HL-60 (cell line): ENCODE data around the gene MOB3B.

Experiments used
- DNase-seq, 2 experiments: peaks; one replicate each; pipeline ENCODE4 v3.0.0-alpha.2; 2010 to 2020; ENCODE audit warnings: low read depth in 1 of 2, low spot score in 1 of 2
- H3K27ac ChIP-seq: fragments of 250-450 bp; sonication (Bioruptor Pico); replicated peaks from 2 replicates; pipeline ENCODE4 v1.5.1; 2020; ENCODE audit warnings: mild to moderate bottlenecking, moderate library complexity
- H3K27me3 ChIP-seq: fragments of 250-450 bp; sonication (Bioruptor Pico); 2 replicates; pipeline ENCODE4 v1.5.1; 2021; ENCODE audit warnings: mild to moderate bottlenecking, moderate library complexity; ENCODE audit not compliant: insufficient read depth, poor library complexity, severe bottlenecking
- H3K4me3 ChIP-seq: replicated peaks from 2 replicates; pipeline ENCODE4 v1.5.1; 2011; ENCODE audit warnings: mild to moderate bottlenecking, control low read depth, low read length; ENCODE audit not compliant: insufficient read depth
- GABPA ChIP-seq: IDR thresholded peaks from 2 replicates; pipeline ENCODE4 v1.6.1; 2012; ENCODE audit warnings: low read depth
- POLR2AphosphoS5 ChIP-seq: IDR thresholded peaks from 2 replicates; pipeline ENCODE4 v1.6.1; 2012; ENCODE audit warnings: low read depth
- SPI1 ChIP-seq: IDR thresholded peaks from 2 replicates; pipeline ENCODE4 v1.6.1; 2012; ENCODE audit warnings: low read depth, mild to moderate bottlenecking, borderline replicate concordance
- TF ChIP-seq, protein P1 (sequence below): IDR thresholded peaks from 2 replicates; pipeline ENCODE4 v1.6.1; 2012; ENCODE audit warnings: low read depth; ENCODE audit not compliant: insufficient replicate concordance
- TF ChIP-seq, protein P2 (sequence below): IDR thresholded peaks from one replicate; pipeline ENCODE4 v1.5.1; 2011; ENCODE audit warnings: low read length, control low read depth, inconsistent platforms; ENCODE audit not compliant: insufficient read depth

Gene MOB3B

DNA sequence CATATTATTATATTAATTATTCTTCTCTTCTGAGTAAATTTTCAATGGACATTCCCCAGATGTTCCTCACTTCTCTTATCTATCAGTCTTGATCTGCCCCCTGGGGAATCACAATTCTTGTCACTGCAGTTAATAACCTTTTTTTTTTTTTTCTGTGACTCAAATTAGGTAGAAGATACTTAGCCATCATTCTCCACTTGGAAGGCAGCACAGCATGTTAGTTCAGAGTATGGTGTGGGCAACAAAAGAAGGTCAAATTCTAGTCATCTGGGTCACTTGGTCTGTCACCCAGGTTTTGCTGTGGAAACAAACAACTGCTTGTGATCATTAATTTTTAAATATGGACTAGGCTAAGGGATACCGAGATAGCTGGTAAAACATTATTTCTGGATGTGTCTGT lies 8.1 kb upstream of the MOB3B start:
- DNase-seq, result no peak

DNA sequence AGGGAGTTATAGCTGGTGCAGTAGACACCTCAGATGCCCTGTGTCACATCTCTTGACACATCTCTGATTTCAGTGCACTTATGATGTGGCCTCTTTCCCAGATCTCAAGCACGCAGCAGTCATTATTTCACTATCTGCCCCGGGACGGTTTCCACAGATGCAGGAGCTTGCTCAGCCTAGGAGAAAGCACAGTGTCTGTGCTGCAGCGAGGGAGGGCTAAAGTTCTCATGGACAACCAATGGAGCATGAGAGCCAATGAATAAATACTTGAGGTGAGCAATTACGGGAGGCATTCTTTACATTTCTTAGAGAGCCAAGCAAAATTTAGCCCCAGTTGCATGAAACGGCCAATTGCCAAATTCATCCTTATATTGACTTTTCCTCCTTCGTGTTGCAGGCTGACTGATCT lies 7.4 kb upstream of the MOB3B start:
- no peak overlapping the region for H3K27ac ChIP-seq
- TF ChIP-seq POLR2AphosphoS5 (no peak), SPI1 (no peak), GABPA (no peak)
- TF ChIP-seq, protein P1, sequence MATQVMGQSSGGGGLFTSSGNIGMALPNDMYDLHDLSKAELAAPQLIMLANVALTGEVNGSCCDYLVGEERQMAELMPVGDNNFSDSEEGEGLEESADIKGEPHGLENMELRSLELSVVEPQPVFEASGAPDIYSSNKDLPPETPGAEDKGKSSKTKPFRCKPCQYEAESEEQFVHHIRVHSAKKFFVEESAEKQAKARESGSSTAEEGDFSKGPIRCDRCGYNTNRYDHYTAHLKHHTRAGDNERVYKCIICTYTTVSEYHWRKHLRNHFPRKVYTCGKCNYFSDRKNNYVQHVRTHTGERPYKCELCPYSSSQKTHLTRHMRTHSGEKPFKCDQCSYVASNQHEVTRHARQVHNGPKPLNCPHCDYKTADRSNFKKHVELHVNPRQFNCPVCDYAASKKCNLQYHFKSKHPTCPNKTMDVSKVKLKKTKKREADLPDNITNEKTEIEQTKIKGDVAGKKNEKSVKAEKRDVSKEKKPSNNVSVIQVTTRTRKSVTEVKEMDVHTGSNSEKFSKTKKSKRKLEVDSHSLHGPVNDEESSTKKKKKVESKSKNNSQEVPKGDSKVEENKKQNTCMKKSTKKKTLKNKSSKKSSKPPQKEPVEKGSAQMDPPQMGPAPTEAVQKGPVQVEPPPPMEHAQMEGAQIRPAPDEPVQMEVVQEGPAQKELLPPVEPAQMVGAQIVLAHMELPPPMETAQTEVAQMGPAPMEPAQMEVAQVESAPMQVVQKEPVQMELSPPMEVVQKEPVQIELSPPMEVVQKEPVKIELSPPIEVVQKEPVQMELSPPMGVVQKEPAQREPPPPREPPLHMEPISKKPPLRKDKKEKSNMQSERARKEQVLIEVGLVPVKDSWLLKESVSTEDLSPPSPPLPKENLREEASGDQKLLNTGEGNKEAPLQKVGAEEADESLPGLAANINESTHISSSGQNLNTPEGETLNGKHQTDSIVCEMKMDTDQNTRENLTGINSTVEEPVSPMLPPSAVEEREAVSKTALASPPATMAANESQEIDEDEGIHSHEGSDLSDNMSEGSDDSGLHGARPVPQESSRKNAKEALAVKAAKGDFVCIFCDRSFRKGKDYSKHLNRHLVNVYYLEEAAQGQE, result no peak
- TF ChIP-seq, protein P2, sequence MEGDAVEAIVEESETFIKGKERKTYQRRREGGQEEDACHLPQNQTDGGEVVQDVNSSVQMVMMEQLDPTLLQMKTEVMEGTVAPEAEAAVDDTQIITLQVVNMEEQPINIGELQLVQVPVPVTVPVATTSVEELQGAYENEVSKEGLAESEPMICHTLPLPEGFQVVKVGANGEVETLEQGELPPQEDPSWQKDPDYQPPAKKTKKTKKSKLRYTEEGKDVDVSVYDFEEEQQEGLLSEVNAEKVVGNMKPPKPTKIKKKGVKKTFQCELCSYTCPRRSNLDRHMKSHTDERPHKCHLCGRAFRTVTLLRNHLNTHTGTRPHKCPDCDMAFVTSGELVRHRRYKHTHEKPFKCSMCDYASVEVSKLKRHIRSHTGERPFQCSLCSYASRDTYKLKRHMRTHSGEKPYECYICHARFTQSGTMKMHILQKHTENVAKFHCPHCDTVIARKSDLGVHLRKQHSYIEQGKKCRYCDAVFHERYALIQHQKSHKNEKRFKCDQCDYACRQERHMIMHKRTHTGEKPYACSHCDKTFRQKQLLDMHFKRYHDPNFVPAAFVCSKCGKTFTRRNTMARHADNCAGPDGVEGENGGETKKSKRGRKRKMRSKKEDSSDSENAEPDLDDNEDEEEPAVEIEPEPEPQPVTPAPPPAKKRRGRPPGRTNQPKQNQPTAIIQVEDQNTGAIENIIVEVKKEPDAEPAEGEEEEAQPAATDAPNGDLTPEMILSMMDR, result no peak
- DNase-seq, result no peak

More for the DNA sequence above, 8.1 kb upstream of the MOB3B start:
- H3K4me3 ChIP-seq, result no peak overlapping the region
- TF ChIP-seq SPI1, result no peak
- TF ChIP-seq, protein P1, result no peak
- TF ChIP-seq, protein P2, result no peak
- no peak for TF ChIP-seq GABPA
- no peak for TF ChIP-seq POLR2AphosphoS5
- H3K27me3 ChIP-seq, result no peaks in the 10 kb centered on the region
- H3K27ac ChIP-seq, result no peak overlapping the region

DNA sequence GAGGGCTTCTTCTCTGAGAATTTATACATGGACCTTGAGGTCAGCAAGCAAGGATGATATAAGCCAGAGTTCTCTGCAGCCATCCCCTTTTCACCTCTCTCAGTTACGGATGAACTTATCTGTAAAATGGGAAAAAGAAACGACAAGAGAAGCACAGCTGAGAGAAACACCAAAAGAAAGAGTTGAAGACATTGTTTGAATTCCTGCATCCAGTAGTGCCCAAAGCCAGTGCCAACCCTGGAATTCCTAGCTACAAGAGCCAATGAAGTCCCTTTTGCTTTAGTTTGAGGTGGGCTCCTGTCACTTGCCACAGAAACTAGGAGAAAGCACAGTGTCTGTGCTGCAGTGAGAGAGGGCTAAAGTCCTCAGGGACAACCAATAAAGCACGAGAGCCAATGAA lies 6.6 kb upstream of the MOB3B start:
- DNase-seq, result no peak
- TF ChIP-seq, protein P2, result no peak
- TF ChIP-seq, protein P1, result no peak
- TF ChIP-seq POLR2AphosphoS5 (no peak), SPI1 (no peak), GABPA (no peak)
- H3K27ac ChIP-seq, result no peak overlapping the region
- H3K27me3 ChIP-seq, result no peaks in the 10 kb centered on the region
- no peak overlapping the region for H3K4me3 ChIP-seq

More for the DNA sequence above, 7.4 kb upstream of the MOB3B start:
- Histone ChIP-seq H3K27me3 (no peaks in the 10 kb centered on the region), H3K4me3 (no peak overlapping the region)
